ENCODE data around the gene PRR15. TPM values are rescaled to one million over a fixed set of nuclear protein-coding genes. Genes with fewer than 3 reads are reported as not detected.

The PRR15 gene, protein sequence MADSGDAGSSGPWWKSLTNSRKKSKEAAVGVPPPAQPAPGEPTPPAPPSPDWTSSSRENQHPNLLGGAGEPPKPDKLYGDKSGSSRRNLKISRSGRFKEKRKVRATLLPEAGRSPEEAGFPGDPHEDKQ
- total RNA-seq, result not detected in 2 replicates

DNA sequence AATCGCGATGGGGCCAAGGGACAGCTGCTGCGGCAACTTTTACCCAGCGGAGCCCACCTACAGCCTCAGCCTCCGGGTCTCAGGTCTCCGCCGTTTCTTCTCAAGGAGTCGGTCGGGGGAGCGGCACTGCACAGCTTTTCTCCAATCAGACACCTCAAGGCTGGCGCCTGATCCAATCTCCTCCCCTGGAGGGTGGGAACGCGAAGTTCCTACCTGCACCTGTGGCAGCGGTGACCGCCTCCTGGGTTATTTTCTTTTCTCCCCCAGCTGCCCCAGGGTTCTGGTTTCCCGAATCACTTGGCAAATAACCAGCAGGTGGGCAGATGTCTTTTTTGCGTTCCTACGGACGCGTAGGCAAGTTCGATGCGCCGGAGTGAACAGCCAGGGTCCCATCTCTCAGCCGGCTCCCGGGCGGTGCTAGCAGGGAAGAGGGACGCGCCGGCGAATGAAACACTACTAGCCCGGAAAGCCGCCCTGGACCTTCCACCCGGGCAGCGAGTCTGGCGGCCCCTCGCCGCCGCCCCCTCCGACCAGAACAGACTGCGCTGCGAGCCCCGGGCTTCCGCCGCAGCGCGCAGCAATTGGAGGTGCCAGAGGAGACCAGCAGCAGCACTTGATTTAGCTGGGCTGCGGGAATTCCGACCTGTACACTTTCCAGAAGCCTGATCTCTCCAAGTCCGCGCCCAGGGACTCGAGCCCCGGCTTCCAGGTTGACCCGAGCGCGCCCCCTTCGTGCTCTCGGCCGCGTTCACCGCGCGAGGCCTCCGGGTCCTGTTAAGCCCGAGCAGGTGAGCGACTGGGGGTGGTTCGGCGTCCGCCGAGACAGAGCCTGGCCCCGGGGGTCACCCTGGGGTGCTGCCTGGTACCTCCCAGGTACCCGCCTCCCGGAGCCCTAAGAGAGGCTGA, at the start of gene PRR15:
TSS of gene PRR15 (plus strand) at position 246 of the 906 bp plus-strand sequence. CDS start 2,495 bp downstream, outside the sequence.

Other genes with a start within 250 kb of the PRR15 start
- gene WIPF3, start 242.7 kb downstream of the PRR15 start, total RNA-seq, result under 0.01 and 0.15 TPM in 2 replicates